A673 (cell line): ENCODE data around the gene ZNF214. TPM values are rescaled to one million over a fixed set of nuclear protein-coding genes. Genes with fewer than 3 reads are reported as not detected.

Experiments
- BruUV-seq: library from RNA; stranded (reverse); fragments of 400-500 nt; replicated peaks from 2 replicates; lab custom pipeline; 2021; lab: Mats Ljungman, UMichigan
- CTCF ChIA-PET: fragments of 300-600 bp; sonication (Branson Sonifier 250); formaldehyde crosslinking; loops from one replicate; lab custom pipeline; 2022; ENCODE audit warnings: antibody characterized with exemption; lab: Charles Lee
- POLR2A ChIA-PET: fragments of 300-600 bp; sonication (Branson Sonifier 250); formaldehyde crosslinking; loops from one replicate; lab custom pipeline; 2022; ENCODE audit warnings: antibody characterized with exemption; ENCODE audit not compliant: low non-redundant PET; lab: Charles Lee
- DNase-seq: peaks from one replicate; pipeline ENCODE4 v3.0.0-alpha.2; 2015; ENCODE audit warnings: low spot score
- H3K27ac ChIP-seq: fragments of 200-600 bp; sonication (generic); 2 replicates; pipeline ENCODE4 v1.5.1; 2016; ENCODE audit warnings: mixed run types, low read depth, mild to moderate bottlenecking, mixed read lengths, antibody characterized with exemption, low read length; ENCODE audit not compliant: poor library complexity, severe bottlenecking
- H3K27me3 ChIP-seq: fragments of 200-600 bp; sonication (generic); replicated peaks from 2 replicates; pipeline ENCODE4 v1.6.1; 2017; ENCODE audit warnings: mixed run types, low read depth, mild to moderate bottlenecking, mixed read lengths, antibody characterized with exemption, low read length; ENCODE audit not compliant: insufficient read depth, poor library complexity
- H3K36me3 ChIP-seq: fragments of 200-600 bp; sonication (generic); 2 replicates; pipeline ENCODE4 v1.6.1; 2016; ENCODE audit warnings: mixed run types, mild to moderate bottlenecking, mixed read lengths, antibody characterized with exemption, low read length; ENCODE audit not compliant: insufficient read depth, poor library complexity, severe bottlenecking
- H3K4me1 ChIP-seq: fragments of 200-600 bp; sonication (generic); 2 replicates; pipeline ENCODE4 v1.6.1; 2017; ENCODE audit warnings: mixed run types, mild to moderate bottlenecking, mixed read lengths, antibody characterized with exemption, low read length; ENCODE audit not compliant: insufficient read depth, poor library complexity, severe bottlenecking
- H3K4me3 ChIP-seq: fragments of 200-600 bp; sonication (generic); 2 replicates; pipeline ENCODE4 v1.5.1; 2016; ENCODE audit warnings: low read depth, mixed run types, mild to moderate bottlenecking, mixed read lengths, low read length; ENCODE audit not compliant: poor library complexity, severe bottlenecking
- H3K9me3 ChIP-seq: fragments of 200-600 bp; sonication (generic); 2 replicates; pipeline ENCODE4 v1.6.1; 2016; ENCODE audit warnings: mixed run types, low read depth, mild to moderate bottlenecking, mixed read lengths, antibody characterized with exemption, low read length; ENCODE audit not compliant: poor library complexity, severe bottlenecking
- CTCF ChIP-seq: fragments of 300-800, 200-600 bp; sonication (generic); conservative IDR thresholded peaks from 2 replicates; pipeline ENCODE4 v1.5.1; 2017; ENCODE audit warnings: low read depth, mild to moderate bottlenecking, antibody characterized with exemption, low read length, moderate library complexity, mixed read lengths
- EZH2 ChIP-seq: fragments of 200-600 bp; sonication (generic); IDR thresholded peaks from 2 replicates; pipeline ENCODE4 v1.6.1; 2017; ENCODE audit warnings: borderline replicate concordance, low read depth, mild to moderate bottlenecking, mixed read lengths, antibody characterized with exemption, low read length; ENCODE audit not compliant: poor library complexity, severe bottlenecking
- intact Hi-C: fragments of 100-400 bp; cut with micrococcal nuclease; formaldehyde crosslinking; loops from one replicate; pipeline ENCODE4 v1.10.0; 2022; ENCODE audit not compliant: unreplicated experiment
- total RNA-seq: library from RNA; stranded (reverse); gene quantifications from 2 replicates; pipeline ENCODE4 v1.2.3, GENCODE V29; 2021

Gene ZNF214
- total RNA-seq, 1 experiment from 2014 or later, result 0.17 TPM

GRCh38 chr11:7031471-7031871 is 11.3 kb upstream of the ZNF214 start:
- ChIA-PET POLR2A (no interaction called here), CTCF (no interaction called here)

DNA sequence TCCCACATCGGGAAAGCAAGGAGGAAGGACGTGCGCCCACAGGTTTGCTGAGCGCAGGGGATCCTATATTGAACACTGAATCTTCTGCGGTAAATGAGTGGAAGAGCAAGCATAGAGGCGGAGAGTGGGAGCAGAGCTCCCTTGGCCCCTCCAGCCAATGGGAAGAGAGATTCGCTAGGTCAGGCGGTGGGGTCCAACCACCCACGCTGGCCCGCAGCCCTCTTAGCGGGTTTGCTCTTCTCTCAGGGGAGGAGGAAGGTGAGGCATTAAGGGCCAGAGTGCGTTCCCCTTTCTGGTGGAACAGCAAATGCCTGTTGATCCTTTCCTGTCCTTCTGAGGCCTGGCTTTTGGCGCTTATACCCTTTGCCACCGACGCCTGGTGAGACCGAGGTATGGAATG is 10.7 kb upstream of the ZNF214 start:
- Histone ChIP-seq H3K9me3 (no peaks in the 10 kb centered on the region), H3K27me3 (no peaks in the 10 kb centered on the region), H3K4me1 (no peaks in the 10 kb centered on the region), H3K4me3 (no peak overlapping the region), H3K36me3 (no peaks in the 10 kb centered on the region), H3K27ac (no peak overlapping the region)
- TF ChIP-seq CTCF, result no peak
- TF ChIP-seq EZH2, result no peak
- no peak for DNase-seq
- ChIA-PET POLR2A (no interaction called here), CTCF (no interaction called here)
- no TSS peak for BruUV-seq
- intact Hi-C loops, result no loop called here

More at GRCh38 chr11:7031471-7031871, 11.3 kb upstream of the ZNF214 start:
- TF ChIP-seq CTCF, result no peak
- TF ChIP-seq EZH2, result no peak
- Histone ChIP-seq H3K9me3 (no peaks in the 10 kb centered on the region), H3K4me3 (no peak overlapping the region), H3K27me3 (no peaks in the 10 kb centered on the region), H3K36me3 (no peaks in the 10 kb centered on the region), H3K27ac (no peak overlapping the region), H3K4me1 (no peaks in the 10 kb centered on the region)
- intact Hi-C loops, result no loop called here
- BruUV-seq, result no TSS peak
- no peak for DNase-seq

DNA sequence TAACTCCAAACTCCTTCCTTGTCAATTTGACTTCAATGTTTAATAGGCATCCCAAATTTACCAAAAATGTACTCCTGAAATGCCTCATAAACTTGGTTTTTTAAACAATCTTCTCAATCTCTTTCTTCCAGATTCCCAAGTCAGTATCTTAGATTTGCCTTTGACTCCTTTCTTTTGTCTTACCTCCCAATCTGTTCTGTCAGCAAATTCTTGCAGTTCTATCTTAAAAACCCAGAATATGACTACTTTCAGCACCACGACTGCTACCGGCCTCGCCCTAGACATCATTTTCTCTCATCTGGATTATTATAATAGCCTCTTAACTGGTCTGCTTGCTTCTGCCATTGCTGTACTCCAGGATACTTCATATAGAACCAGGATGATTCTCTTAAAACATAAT is 8.0 kb upstream of the ZNF214 start:
- H3K27ac ChIP-seq, result no peak overlapping the region
- ChIA-PET POLR2A (no interaction called here), CTCF (no interaction called here)
- TF ChIP-seq EZH2 (no peak), CTCF (no peak)
- intact Hi-C loops, result no loop called here
- no peaks in the 10 kb centered on the region for H3K36me3 ChIP-seq
- no peaks in the 10 kb centered on the region for H3K27me3 ChIP-seq
- H3K4me3 ChIP-seq, result no peak overlapping the region
- no peaks in the 10 kb centered on the region for H3K4me1 ChIP-seq
- BruUV-seq, result no TSS peak
- no peaks in the 10 kb centered on the region for H3K9me3 ChIP-seq
- no peak for DNase-seq
